ENCODE data around the gene RAP1GDS1. TPM values are rescaled to one million over a fixed set of nuclear protein-coding genes. Genes with fewer than 3 reads are reported as not detected.

The RAP1GDS1 gene
- total RNA-seq, 1 experiment from 2014 or later = 40.8 TPM

DNA sequence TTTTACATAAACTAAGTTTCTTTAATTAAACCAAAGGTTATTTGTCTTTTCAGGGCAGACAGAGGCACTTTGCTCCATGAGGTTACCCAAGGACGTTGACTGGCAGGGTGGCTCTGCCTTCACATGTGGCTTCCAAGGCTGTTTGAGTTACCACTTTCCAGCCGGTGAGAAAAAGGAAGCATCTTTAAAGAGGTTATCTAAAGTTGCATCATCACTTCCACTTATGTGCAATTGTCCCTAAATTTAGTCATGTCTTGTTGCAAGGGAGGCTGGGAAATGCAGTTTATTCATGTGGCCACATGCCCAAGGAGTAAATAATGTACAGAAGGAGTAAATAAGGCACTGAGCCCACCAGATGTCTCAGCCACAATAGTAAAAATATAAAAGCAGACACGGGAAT is 29.0 kb upstream of the RAP1GDS1 start:
- no TSS peak for BruUV-seq (replicated peaks)
- intact Hi-C loops (cut with micrococcal nuclease) = no loop called here

DNA sequence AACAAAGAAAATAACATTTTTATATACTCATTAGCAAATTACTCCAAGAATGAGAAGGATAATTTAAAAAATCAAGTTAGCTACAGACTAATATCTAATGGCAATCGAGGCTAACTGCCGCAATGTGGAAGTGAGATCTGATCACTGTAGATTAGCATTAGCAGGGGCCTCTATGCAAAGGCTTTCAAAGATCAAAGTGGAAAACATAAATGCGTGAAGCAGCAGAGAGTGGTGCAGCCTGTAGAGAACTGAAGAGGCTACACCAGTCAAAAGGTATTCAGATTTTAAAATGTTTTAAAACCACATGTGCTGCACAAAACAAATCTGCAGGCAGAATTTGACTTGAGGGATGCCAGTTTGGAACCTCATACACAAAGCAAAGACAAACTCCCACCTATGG is 24.0 kb upstream of the RAP1GDS1 start:
- Histone ChIP-seq H3K27me3 (ENCODE audit: insufficient read depth, low read length) (no peaks in the 10 kb centered on the region), H3K9me2 (ENCODE audit: insufficient read depth) (no peaks in the 10 kb centered on the region), H4K20me1 (ENCODE audit: insufficient read depth) (no peaks in the 10 kb centered on the region), H3K9me3 (ENCODE audit: control insufficient read depth in 1 of 2, insufficient read depth in 1 of 2, low read depth in 1 of 2, low read length in 2 of 2) (no peaks in the 10 kb centered on the region), H3K9ac (ENCODE audit: low read length) (no peak overlapping the region), H2AFZ (ENCODE audit: low read depth, low read length, poor library complexity, severe bottlenecking) (no peak overlapping the region), H3K27ac (ENCODE audit: low read depth, low read length) (no peak overlapping the region), H3K4me3 (replicated peaks in 1 of 2; ENCODE audit: low read depth in 1 of 2, low read length in 2 of 2) (no peak overlapping the region), H3K79me2 (ENCODE audit: insufficient read depth, low read length) (no peaks in the 10 kb centered on the region), H3K4me1 (ENCODE audit: control insufficient read depth in 1 of 2, insufficient read depth in 2 of 2, low read length in 2 of 2) (no peaks in the 10 kb centered on the region), H3K4me2 (ENCODE audit: low read length) (no peak overlapping the region), H3K36me3 (ENCODE audit: control insufficient read depth in 1 of 2, insufficient read depth in 2 of 2, low read length in 2 of 2) (no peaks in the 10 kb centered on the region)
- TF ChIP-seq ZNF274 (IDR thresholded peaks at IDR 0.05; ENCODE audit: low read depth, low read length) = no peak
- TF ChIP-seq ZFX (IDR thresholded peaks at IDR 0.05) = no peak
- TF ChIP-seq TCF7L2 (IDR thresholded peaks at IDR 0.05; ENCODE audit: borderline replicate concordance, extremely low read depth, insufficient read depth, insufficient read length) = no peak
- TF ChIP-seq RAD21 (IDR thresholded peaks at IDR 0.05; ENCODE audit: low read depth) = no peak
- TF ChIP-seq SRF (IDR thresholded peaks at IDR 0.05; ENCODE audit: low read depth) = no peak
- TF ChIP-seq, protein P1, sequence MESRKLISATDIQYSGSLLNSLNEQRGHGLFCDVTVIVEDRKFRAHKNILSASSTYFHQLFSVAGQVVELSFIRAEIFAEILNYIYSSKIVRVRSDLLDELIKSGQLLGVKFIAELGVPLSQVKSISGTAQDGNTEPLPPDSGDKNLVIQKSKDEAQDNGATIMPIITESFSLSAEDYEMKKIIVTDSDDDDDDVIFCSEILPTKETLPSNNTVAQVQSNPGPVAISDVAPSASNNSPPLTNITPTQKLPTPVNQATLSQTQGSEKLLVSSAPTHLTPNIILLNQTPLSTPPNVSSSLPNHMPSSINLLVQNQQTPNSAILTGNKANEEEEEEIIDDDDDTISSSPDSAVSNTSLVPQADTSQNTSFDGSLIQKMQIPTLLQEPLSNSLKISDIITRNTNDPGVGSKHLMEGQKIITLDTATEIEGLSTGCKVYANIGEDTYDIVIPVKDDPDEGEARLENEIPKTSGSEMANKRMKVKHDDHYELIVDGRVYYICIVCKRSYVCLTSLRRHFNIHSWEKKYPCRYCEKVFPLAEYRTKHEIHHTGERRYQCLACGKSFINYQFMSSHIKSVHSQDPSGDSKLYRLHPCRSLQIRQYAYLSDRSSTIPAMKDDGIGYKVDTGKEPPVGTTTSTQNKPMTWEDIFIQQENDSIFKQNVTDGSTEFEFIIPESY (IDR thresholded peaks at IDR 0.05; ENCODE audit: extremely low read depth, insufficient replicate concordance, low read length) = no peak
- TF ChIP-seq, protein P2, sequence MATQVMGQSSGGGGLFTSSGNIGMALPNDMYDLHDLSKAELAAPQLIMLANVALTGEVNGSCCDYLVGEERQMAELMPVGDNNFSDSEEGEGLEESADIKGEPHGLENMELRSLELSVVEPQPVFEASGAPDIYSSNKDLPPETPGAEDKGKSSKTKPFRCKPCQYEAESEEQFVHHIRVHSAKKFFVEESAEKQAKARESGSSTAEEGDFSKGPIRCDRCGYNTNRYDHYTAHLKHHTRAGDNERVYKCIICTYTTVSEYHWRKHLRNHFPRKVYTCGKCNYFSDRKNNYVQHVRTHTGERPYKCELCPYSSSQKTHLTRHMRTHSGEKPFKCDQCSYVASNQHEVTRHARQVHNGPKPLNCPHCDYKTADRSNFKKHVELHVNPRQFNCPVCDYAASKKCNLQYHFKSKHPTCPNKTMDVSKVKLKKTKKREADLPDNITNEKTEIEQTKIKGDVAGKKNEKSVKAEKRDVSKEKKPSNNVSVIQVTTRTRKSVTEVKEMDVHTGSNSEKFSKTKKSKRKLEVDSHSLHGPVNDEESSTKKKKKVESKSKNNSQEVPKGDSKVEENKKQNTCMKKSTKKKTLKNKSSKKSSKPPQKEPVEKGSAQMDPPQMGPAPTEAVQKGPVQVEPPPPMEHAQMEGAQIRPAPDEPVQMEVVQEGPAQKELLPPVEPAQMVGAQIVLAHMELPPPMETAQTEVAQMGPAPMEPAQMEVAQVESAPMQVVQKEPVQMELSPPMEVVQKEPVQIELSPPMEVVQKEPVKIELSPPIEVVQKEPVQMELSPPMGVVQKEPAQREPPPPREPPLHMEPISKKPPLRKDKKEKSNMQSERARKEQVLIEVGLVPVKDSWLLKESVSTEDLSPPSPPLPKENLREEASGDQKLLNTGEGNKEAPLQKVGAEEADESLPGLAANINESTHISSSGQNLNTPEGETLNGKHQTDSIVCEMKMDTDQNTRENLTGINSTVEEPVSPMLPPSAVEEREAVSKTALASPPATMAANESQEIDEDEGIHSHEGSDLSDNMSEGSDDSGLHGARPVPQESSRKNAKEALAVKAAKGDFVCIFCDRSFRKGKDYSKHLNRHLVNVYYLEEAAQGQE (IDR thresholded peaks at IDR 0.05; ENCODE audit: low read depth) = no peak
- no peak for TF ChIP-seq POLR2AphosphoS5 (IDR thresholded peaks at IDR 0.05; ENCODE audit: low read depth, low read length)
- DNase-seq (ENCODE audit: low read depth, low spot score) = no peak
- no peak for ATAC-seq
- ChIA-PET CTCF (no interaction called here), POLR2A (no interaction called here), RAD21 (ENCODE audit: low non-redundant PET in 1 of 2, low total read pairs in 2 of 2, uncharacterized antibody in 2 of 2, unreplicated experiment in 2 of 2) (no interaction called here)
- intact Hi-C loops (cut with micrococcal nuclease) = no loop called here
- BruUV-seq (replicated peaks) = no TSS peak

More for the DNA sequence above, 29.0 kb upstream of the RAP1GDS1 start:
- RAD21 ChIA-PET (ENCODE audit: low non-redundant PET in 1 of 2, low total read pairs in 2 of 2, uncharacterized antibody in 2 of 2, unreplicated experiment in 2 of 2) = no interaction called here
- ATAC-seq (no peak), DNase-seq (ENCODE audit: low read depth, low spot score) (no peak)
- Histone ChIP-seq H3K27ac (ENCODE audit: low read depth, low read length) (no peak overlapping the region), H3K4me3 (replicated peaks in 1 of 2; ENCODE audit: low read depth in 1 of 2, low read length in 2 of 2) (no peak overlapping the region), H3K27me3 (ENCODE audit: insufficient read depth, low read length) (no peaks in the 10 kb centered on the region), H2AFZ (ENCODE audit: low read depth, low read length, poor library complexity, severe bottlenecking) (no peak overlapping the region), H3K9me3 (ENCODE audit: control insufficient read depth in 1 of 2, insufficient read depth in 1 of 2, low read depth in 1 of 2, low read length in 2 of 2) (no peaks in the 10 kb centered on the region), H3K4me1 (ENCODE audit: control insufficient read depth in 1 of 2, insufficient read depth in 2 of 2, low read length in 2 of 2) (no peaks in the 10 kb centered on the region), H3K79me2 (ENCODE audit: insufficient read depth, low read length) (no peaks in the 10 kb centered on the region), H3K36me3 (ENCODE audit: control insufficient read depth in 1 of 2, insufficient read depth in 2 of 2, low read length in 2 of 2) (no peaks in the 10 kb centered on the region), H4K20me1 (ENCODE audit: insufficient read depth) (no peaks in the 10 kb centered on the region), H3K9me2 (ENCODE audit: insufficient read depth) (no peaks in the 10 kb centered on the region), H3K4me2 (ENCODE audit: low read length) (no peak overlapping the region), H3K9ac (ENCODE audit: low read length) (no peak overlapping the region)
- POLR2A ChIA-PET = no interaction called here
- peak; percentile 77 for TF ChIP-seq CEBPB (IDR thresholded peaks at IDR 0.05; ENCODE audit: low read depth)
- no peak for TF ChIP-seq ELF1 (IDR thresholded peaks at IDR 0.05; ENCODE audit: borderline replicate concordance, low read depth)
- TF ChIP-seq, protein P3, sequence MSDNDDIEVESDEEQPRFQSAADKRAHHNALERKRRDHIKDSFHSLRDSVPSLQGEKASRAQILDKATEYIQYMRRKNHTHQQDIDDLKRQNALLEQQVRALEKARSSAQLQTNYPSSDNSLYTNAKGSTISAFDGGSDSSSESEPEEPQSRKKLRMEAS (IDR thresholded peaks at IDR 0.05) = 0 out of 2 replicates have a peak, but pooled peaks have one; percentile 16
- TF ChIP-seq, protein P4, sequence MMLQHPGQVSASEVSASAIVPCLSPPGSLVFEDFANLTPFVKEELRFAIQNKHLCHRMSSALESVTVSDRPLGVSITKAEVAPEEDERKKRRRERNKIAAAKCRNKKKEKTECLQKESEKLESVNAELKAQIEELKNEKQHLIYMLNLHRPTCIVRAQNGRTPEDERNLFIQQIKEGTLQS (IDR thresholded peaks at IDR 0.05) = peak; percentile 63; the same call in 1 of the 2 replicates
- TF ChIP-seq POLR2AphosphoS5 (IDR thresholded peaks at IDR 0.05; ENCODE audit: low read depth, low read length) = no peak
- peak; percentile 45; the same call in 1 of the 2 replicates for TF ChIP-seq SRF (IDR thresholded peaks at IDR 0.05; ENCODE audit: low read depth)
- CTCF ChIA-PET = no interaction called here
